Measurements from ENCODE around the gene NPY2R.

The NPY2R gene

GRCh38 chr4:155208258-155209054 is at the start of gene NPY2R:
Gene NPY2R (plus strand): TSS chr4:155208636. CDS start chr4:155213940, 5,304 bp downstream.
- Histone ChIP-seq H3K27ac (ENCODE audit: low read length) (no peak within 1 kb of the TSS), H3K4me3 (ENCODE audit: low read depth in 1 of 2, low read length in 2 of 2) (peak within 1 kb of the TSS; percentile 17 to 60), H3K36me3 (ENCODE audit: control insufficient read depth in 1 of 2, insufficient read depth in 2 of 2, low read length in 2 of 2) (no peaks in the 10 kb centered on the region), H3K9me3 (ENCODE audit: control insufficient read depth in 1 of 2, low read length in 2 of 2) (no peaks in the 10 kb centered on the region), H3K4me1 (ENCODE audit: control insufficient read depth in 1 of 2, insufficient read depth in 2 of 2, low read length in 2 of 2) (peaks cover 0 to 17% of the 10 kb centered on the region in 2 donors), H3K27me3 (ENCODE audit: low read depth, low read length) (peaks cover 10% of the 10 kb centered on the region)

- H3K27me3 ChIP-seq (ENCODE audit: low read depth, low read length), result no peaks in the 10 kb centered on the region
- H3K27ac ChIP-seq (ENCODE audit: low read length), result no peak overlapping the region
- no peaks in the 10 kb centered on the region for H3K4me1 ChIP-seq (ENCODE audit: control insufficient read depth in 1 of 2, insufficient read depth in 2 of 2, low read length in 2 of 2)
- H3K4me3 ChIP-seq (ENCODE audit: low read depth in 1 of 2, low read length in 2 of 2), result no peak overlapping the region
- no peaks in the 10 kb centered on the region for H3K9me3 ChIP-seq (ENCODE audit: control insufficient read depth in 1 of 2, low read length in 2 of 2)
- H3K36me3 ChIP-seq (ENCODE audit: control insufficient read depth in 1 of 2, insufficient read depth in 2 of 2, low read length in 2 of 2), result no peaks in the 10 kb centered on the region
These were observed 47.1 kb upstream of the NPY2R start for GRCh38 chr4:155161357-155161756.

- H3K36me3 ChIP-seq (ENCODE audit: control insufficient read depth in 1 of 2, insufficient read depth in 2 of 2, low read length in 2 of 2), result no peaks in the 10 kb centered on the region
- no peaks in the 10 kb centered on the region for H3K4me1 ChIP-seq (ENCODE audit: control insufficient read depth in 1 of 2, insufficient read depth in 2 of 2, low read length in 2 of 2)
- H3K27ac ChIP-seq (ENCODE audit: low read length), result no peak overlapping the region
- H3K27me3 ChIP-seq (ENCODE audit: low read depth, low read length), result no peaks in the 10 kb centered on the region
- peaks cover 0 to 4% of the 10 kb centered on the region in 2 donors for H3K9me3 ChIP-seq (ENCODE audit: control insufficient read depth in 1 of 2, low read length in 2 of 2)
- no peak overlapping the region for H3K4me3 ChIP-seq (ENCODE audit: low read depth in 1 of 2, low read length in 2 of 2)
These were observed 43.7 kb upstream of the NPY2R start for GRCh38 chr4:155164718-155165117.

- H3K4me1 ChIP-seq (ENCODE audit: control insufficient read depth in 1 of 2, insufficient read depth in 2 of 2, low read length in 2 of 2), result no peaks in the 10 kb centered on the region
- no peaks in the 10 kb centered on the region for H3K36me3 ChIP-seq (ENCODE audit: control insufficient read depth in 1 of 2, insufficient read depth in 2 of 2, low read length in 2 of 2)
- H3K4me3 ChIP-seq (ENCODE audit: low read depth in 1 of 2, low read length in 2 of 2), result no peak overlapping the region
- no peak overlapping the region for H3K27ac ChIP-seq (ENCODE audit: low read length)
- peaks cover 0 to 5% of the 10 kb centered on the region in 2 donors for H3K9me3 ChIP-seq (ENCODE audit: control insufficient read depth in 1 of 2, low read length in 2 of 2)
- H3K27me3 ChIP-seq (ENCODE audit: low read depth, low read length), result no peaks in the 10 kb centered on the region
These were observed 37.9 kb upstream of the NPY2R start for GRCh38 chr4:155170569-155170968.

- Histone ChIP-seq H3K27me3 (ENCODE audit: low read depth, low read length) (no peaks in the 10 kb centered on the region), H3K4me1 (ENCODE audit: control insufficient read depth in 1 of 2, insufficient read depth in 2 of 2, low read length in 2 of 2) (no peaks in the 10 kb centered on the region), H3K4me3 (ENCODE audit: low read depth in 1 of 2, low read length in 2 of 2) (no peak overlapping the region), H3K27ac (ENCODE audit: low read length) (no peak overlapping the region), H3K36me3 (ENCODE audit: control insufficient read depth in 1 of 2, insufficient read depth in 2 of 2, low read length in 2 of 2) (no peaks in the 10 kb centered on the region), H3K9me3 (ENCODE audit: control insufficient read depth in 1 of 2, low read length in 2 of 2) (peaks cover 0 to 5% of the 10 kb centered on the region in 2 donors)
These were observed 35.1 kb upstream of the NPY2R start for GRCh38 chr4:155173371-155173770.

- Histone ChIP-seq H3K27me3 (ENCODE audit: low read depth, low read length) (no peaks in the 10 kb centered on the region), H3K27ac (ENCODE audit: low read length) (no peak overlapping the region), H3K4me1 (ENCODE audit: control insufficient read depth in 1 of 2, insufficient read depth in 2 of 2, low read length in 2 of 2) (no peaks in the 10 kb centered on the region)
These were observed 33.8 kb upstream of the NPY2R start for GRCh38 chr4:155174668-155175067.

GRCh38 chr4:155179216-155179615 is 29.2 kb upstream of the NPY2R start:
- no peak overlapping the region for H3K27ac ChIP-seq (ENCODE audit: low read length)
- H3K9me3 ChIP-seq (ENCODE audit: control insufficient read depth in 1 of 2, low read length in 2 of 2), result no peaks in the 10 kb centered on the region
- no peaks in the 10 kb centered on the region for H3K27me3 ChIP-seq (ENCODE audit: low read depth, low read length)

More at GRCh38 chr4:155174668-155175067, 33.8 kb upstream of the NPY2R start:
- Histone ChIP-seq H3K4me3 (ENCODE audit: low read depth in 1 of 2, low read length in 2 of 2) (no peak overlapping the region), H3K9me3 (ENCODE audit: control insufficient read depth in 1 of 2, low read length in 2 of 2) (peaks cover 0 to 2% of the 10 kb centered on the region in 2 donors), H3K36me3 (ENCODE audit: control insufficient read depth in 1 of 2, insufficient read depth in 2 of 2, low read length in 2 of 2) (no peaks in the 10 kb centered on the region)

GRCh38 chr4:155186972-155187371 is 21.5 kb upstream of the NPY2R start:
- H3K4me3 ChIP-seq (ENCODE audit: low read depth in 1 of 2, low read length in 2 of 2), result no peak overlapping the region
- no peaks in the 10 kb centered on the region for H3K4me1 ChIP-seq (ENCODE audit: control insufficient read depth in 1 of 2, insufficient read depth in 2 of 2, low read length in 2 of 2)
- no peaks in the 10 kb centered on the region for H3K27me3 ChIP-seq (ENCODE audit: low read depth, low read length)
- no peaks in the 10 kb centered on the region for H3K9me3 ChIP-seq (ENCODE audit: control insufficient read depth in 1 of 2, low read length in 2 of 2)
- no peak overlapping the region for H3K27ac ChIP-seq (ENCODE audit: low read length)
- no peaks in the 10 kb centered on the region for H3K36me3 ChIP-seq (ENCODE audit: control insufficient read depth in 1 of 2, insufficient read depth in 2 of 2, low read length in 2 of 2)

More at GRCh38 chr4:155179216-155179615, 29.2 kb upstream of the NPY2R start:
- H3K4me1 ChIP-seq (ENCODE audit: control insufficient read depth in 1 of 2, insufficient read depth in 2 of 2, low read length in 2 of 2), result no peaks in the 10 kb centered on the region
- no peaks in the 10 kb centered on the region for H3K36me3 ChIP-seq (ENCODE audit: control insufficient read depth in 1 of 2, insufficient read depth in 2 of 2, low read length in 2 of 2)
- no peak overlapping the region for H3K4me3 ChIP-seq (ENCODE audit: low read depth in 1 of 2, low read length in 2 of 2)

- H3K27ac ChIP-seq (ENCODE audit: low read length), result no peak overlapping the region
- H3K27me3 ChIP-seq (ENCODE audit: low read depth, low read length), result no peaks in the 10 kb centered on the region
- H3K4me1 ChIP-seq (ENCODE audit: control insufficient read depth in 1 of 2, insufficient read depth in 2 of 2, low read length in 2 of 2), result no peaks in the 10 kb centered on the region
- H3K4me3 ChIP-seq (ENCODE audit: low read depth in 1 of 2, low read length in 2 of 2), result no peak overlapping the region
- no peaks in the 10 kb centered on the region for H3K9me3 ChIP-seq (ENCODE audit: control insufficient read depth in 1 of 2, low read length in 2 of 2)
- no peaks in the 10 kb centered on the region for H3K36me3 ChIP-seq (ENCODE audit: control insufficient read depth in 1 of 2, insufficient read depth in 2 of 2, low read length in 2 of 2)
These were observed 20.4 kb upstream of the NPY2R start for GRCh38 chr4:155187989-155188388.

GRCh38 chr4:155190099-155190498 is 18.3 kb upstream of the NPY2R start:
- Histone ChIP-seq H3K4me1 (ENCODE audit: control insufficient read depth in 1 of 2, insufficient read depth in 2 of 2, low read length in 2 of 2) (no peaks in the 10 kb centered on the region), H3K4me3 (ENCODE audit: low read depth in 1 of 2, low read length in 2 of 2) (no peak overlapping the region), H3K27me3 (ENCODE audit: low read depth, low read length) (no peaks in the 10 kb centered on the region), H3K36me3 (ENCODE audit: control insufficient read depth in 1 of 2, insufficient read depth in 2 of 2, low read length in 2 of 2) (no peaks in the 10 kb centered on the region), H3K9me3 (ENCODE audit: control insufficient read depth in 1 of 2, low read length in 2 of 2) (no peaks in the 10 kb centered on the region), H3K27ac (ENCODE audit: low read length) (no peak overlapping the region)

GRCh38 chr4:155197757-155198156 is 10.7 kb upstream of the NPY2R start:
- Histone ChIP-seq H3K27ac (ENCODE audit: low read length) (no peak overlapping the region), H3K9me3 (ENCODE audit: control insufficient read depth in 1 of 2, low read length in 2 of 2) (no peaks in the 10 kb centered on the region), H3K4me3 (ENCODE audit: low read depth in 1 of 2, low read length in 2 of 2) (no peak overlapping the region), H3K36me3 (ENCODE audit: control insufficient read depth in 1 of 2, insufficient read depth in 2 of 2, low read length in 2 of 2) (no peaks in the 10 kb centered on the region), H3K4me1 (ENCODE audit: control insufficient read depth in 1 of 2, insufficient read depth in 2 of 2, low read length in 2 of 2) (no peaks in the 10 kb centered on the region), H3K27me3 (ENCODE audit: low read depth, low read length) (no peaks in the 10 kb centered on the region)
